Loucy (cell line): ENCODE measurements around the gene THAP10.

Experiments used
- H2AFZ ChIP-seq: fragments of 200-600 bp; sonication (generic); 2 replicates; pipeline ENCODE4 v1.6.0; 2016; ENCODE audit warnings: antibody characterized with exemption, mild to moderate bottlenecking, low read length, moderate library complexity
- H3F3A ChIP-seq: fragments of 200-600 bp; 2 replicates; pipeline ENCODE4 v1.6.0; 2016; ENCODE audit warnings: antibody characterized with exemption, low read depth, mild to moderate bottlenecking
- H3K27me3 ChIP-seq: fragments of 200-600 bp; sonication (generic); 2 replicates; pipeline ENCODE4 v1.6.1; 2014; ENCODE audit warnings: low read length, mild to moderate bottlenecking; ENCODE audit not compliant: insufficient read depth, poor library complexity, severe bottlenecking
- H3K36me3 ChIP-seq: fragments of 200-600 bp; sonication (generic); 2 replicates; pipeline ENCODE4 v1.6.1; 2016; ENCODE audit warnings: low read length; ENCODE audit not compliant: insufficient read depth
- H3K4me1 ChIP-seq: fragments of 200-600 bp; sonication (generic); 2 replicates; pipeline ENCODE4 v1.5.1; 2014; ENCODE audit warnings: low read length, mild to moderate bottlenecking; ENCODE audit not compliant: insufficient read depth, poor library complexity, severe bottlenecking
- H3K4me2 ChIP-seq: fragments of 200-600 bp; sonication (generic); 2 replicates; pipeline ENCODE4 v1.6.0; 2014; ENCODE audit warnings: antibody characterized with exemption, low read length, low read depth, mild to moderate bottlenecking; ENCODE audit not compliant: poor library complexity, severe bottlenecking
- H3K4me3 ChIP-seq: fragments of 200-600 bp; sonication (generic); 2 replicates; pipeline ENCODE4 v1.5.1; 2014; ENCODE audit warnings: low read length, mild to moderate bottlenecking, mixed read lengths; ENCODE audit not compliant: poor library complexity, severe bottlenecking
- H3K79me2 ChIP-seq: fragments of 200-600 bp; sonication (generic); 2 replicates; pipeline ENCODE4 v1.6.1; 2014; ENCODE audit warnings: low read length; ENCODE audit not compliant: insufficient read depth
- H3K9ac ChIP-seq: fragments of 200-600 bp; sonication (generic); 2 replicates; pipeline ENCODE4 v1.6.0; 2014; ENCODE audit warnings: mild to moderate bottlenecking, low read depth, low read length, moderate library complexity; ENCODE audit not compliant: poor library complexity, severe bottlenecking
- H3K9me2 ChIP-seq: fragments of 200-600 bp; sonication (generic); replicated peaks from 2 replicates; pipeline ENCODE4 v1.6.1; 2016; ENCODE audit warnings: low read depth, low read length, mixed read lengths
- H3K9me3 ChIP-seq: fragments of 200-600 bp; sonication (generic); 2 replicates; pipeline ENCODE4 v1.6.1; 2014; ENCODE audit warnings: mild to moderate bottlenecking, antibody characterized with exemption, low read length, low read depth; ENCODE audit not compliant: insufficient read depth
- H4K20me1 ChIP-seq: fragments of 200-600 bp; sonication (generic); 2 replicates; pipeline ENCODE4 v1.6.0; 2014; ENCODE audit warnings: antibody characterized with exemption, low read length, mild to moderate bottlenecking; ENCODE audit not compliant: insufficient read depth, poor library complexity, severe bottlenecking
- CTCF ChIP-seq: fragments of 200-600 bp; sonication (generic); conservative IDR thresholded peaks from 2 replicates; pipeline ENCODE4 v1.5.1; 2014; ENCODE audit warnings: mild to moderate bottlenecking, antibody characterized with exemption, low read length
- EZH2phosphoT487 ChIP-seq: fragments of 200-600 bp; IDR thresholded peaks from 2 replicates; pipeline ENCODE4 v1.6.1; 2018; ENCODE audit warnings: antibody characterized with exemption, mild to moderate bottlenecking, moderate library complexity, borderline replicate concordance

The THAP10 gene

DNA sequence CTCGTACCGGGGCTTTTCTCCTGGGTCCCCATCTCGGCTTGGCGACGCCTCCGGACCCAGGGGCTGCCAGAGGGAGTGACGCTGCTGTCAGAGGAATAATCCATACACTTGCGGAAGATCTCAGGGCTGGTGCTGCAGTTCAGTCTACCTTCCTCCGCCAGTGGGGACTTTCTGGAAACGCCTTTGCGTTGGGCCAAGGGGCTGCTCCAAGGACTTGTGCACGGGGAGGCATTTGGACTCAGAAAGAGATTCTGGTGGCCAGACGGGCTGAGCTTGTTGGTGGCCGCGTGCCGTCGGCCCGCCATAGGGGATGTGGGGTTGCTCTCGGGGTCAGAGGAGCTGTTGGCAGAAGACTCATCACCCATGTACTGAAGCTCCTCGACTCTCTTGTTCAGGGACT lies 60.1 kb downstream of the THAP10 start:
- no peaks in the 10 kb centered on the region for H3F3A ChIP-seq

More for the DNA sequence above, 60.1 kb downstream of the THAP10 start:
- no peaks in the 10 kb centered on the region for H3K36me3 ChIP-seq
- H3K4me2 ChIP-seq = no peak overlapping the region
- TF ChIP-seq CTCF = no peak
- TF ChIP-seq EZH2phosphoT487 = no peak
- H3K9ac ChIP-seq = no peak overlapping the region
- H3K4me3 ChIP-seq = no peak overlapping the region
- no peaks in the 10 kb centered on the region for H3K79me2 ChIP-seq
- no peaks in the 10 kb centered on the region for H3K4me1 ChIP-seq
- no peaks in the 10 kb centered on the region for H4K20me1 ChIP-seq
- no peaks in the 10 kb centered on the region for H3K27me3 ChIP-seq
- no peak overlapping the region for H2AFZ ChIP-seq
- no peaks in the 10 kb centered on the region for H3K9me3 ChIP-seq
- no peaks in the 10 kb centered on the region for H3K9me2 ChIP-seq
